Measurements from ENCODE around the gene PRPF6.
"Not testable (repeated sequence)": the region's sequence is repeated elsewhere in the genome, so short reads cannot be mapped to it uniquely, and the experiment has no call there.

The PRPF6 gene

DNA sequence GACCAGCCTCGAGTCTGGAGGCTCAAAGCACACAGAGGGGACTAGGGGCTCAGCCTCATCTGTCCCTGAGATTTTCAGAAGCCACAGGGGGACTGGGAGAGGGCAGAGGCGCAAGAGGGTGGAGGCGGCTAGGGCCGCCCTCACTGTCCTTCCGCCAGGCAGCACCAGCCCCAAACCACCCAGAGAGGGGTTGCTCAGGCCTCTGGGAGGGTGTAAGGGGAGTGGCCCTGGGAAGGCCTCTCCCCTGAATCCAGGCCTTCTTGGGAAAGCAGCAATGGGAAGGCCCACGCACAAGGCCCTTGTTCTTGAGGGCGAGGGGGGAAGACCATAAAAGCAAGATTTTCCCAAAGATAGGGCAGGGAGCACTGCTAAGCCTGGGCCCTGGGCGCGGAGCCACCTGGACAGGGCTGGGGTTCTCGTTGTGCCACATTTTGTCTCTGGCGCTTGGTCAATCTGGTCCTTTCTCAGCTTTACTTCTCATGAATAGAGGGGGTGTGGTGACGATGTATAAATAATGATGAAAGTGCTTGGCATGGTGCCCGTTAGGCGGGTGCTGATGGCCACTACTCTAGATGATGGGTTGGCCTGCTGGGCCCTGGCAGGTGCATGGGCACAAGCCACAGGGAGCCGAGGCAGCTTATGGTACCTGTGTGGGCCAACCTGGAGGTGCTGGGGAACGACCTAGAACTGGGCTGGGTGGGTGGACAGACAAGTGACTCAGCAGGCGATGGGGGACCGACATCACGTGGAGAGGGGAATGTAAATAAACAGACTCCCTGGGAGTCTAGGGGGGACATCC, 6.3 kb upstream of the PRPF6 start:
- DNase-seq: no peak

DNA sequence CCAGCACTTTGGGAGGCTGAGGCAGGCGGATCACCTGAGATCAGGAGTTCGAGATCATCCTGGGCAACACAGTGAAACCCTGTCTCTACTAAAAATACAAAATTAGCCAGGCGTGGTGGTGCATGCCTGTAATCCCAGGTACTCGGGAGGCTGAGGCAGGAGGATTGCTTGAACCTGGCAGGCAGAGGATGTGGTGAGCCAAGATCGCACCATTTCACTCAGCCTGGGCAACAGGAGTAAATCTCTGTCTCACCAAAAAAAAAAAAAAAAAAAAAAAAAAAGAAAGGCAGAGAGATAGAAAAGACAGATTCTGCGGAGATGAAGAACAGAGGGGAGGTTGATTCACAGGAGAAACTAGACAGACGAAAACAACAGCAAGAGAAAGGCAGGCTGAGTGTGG, 4.4 kb upstream of the PRPF6 start:
- DNase-seq: not testable (repeated sequence)

DNA sequence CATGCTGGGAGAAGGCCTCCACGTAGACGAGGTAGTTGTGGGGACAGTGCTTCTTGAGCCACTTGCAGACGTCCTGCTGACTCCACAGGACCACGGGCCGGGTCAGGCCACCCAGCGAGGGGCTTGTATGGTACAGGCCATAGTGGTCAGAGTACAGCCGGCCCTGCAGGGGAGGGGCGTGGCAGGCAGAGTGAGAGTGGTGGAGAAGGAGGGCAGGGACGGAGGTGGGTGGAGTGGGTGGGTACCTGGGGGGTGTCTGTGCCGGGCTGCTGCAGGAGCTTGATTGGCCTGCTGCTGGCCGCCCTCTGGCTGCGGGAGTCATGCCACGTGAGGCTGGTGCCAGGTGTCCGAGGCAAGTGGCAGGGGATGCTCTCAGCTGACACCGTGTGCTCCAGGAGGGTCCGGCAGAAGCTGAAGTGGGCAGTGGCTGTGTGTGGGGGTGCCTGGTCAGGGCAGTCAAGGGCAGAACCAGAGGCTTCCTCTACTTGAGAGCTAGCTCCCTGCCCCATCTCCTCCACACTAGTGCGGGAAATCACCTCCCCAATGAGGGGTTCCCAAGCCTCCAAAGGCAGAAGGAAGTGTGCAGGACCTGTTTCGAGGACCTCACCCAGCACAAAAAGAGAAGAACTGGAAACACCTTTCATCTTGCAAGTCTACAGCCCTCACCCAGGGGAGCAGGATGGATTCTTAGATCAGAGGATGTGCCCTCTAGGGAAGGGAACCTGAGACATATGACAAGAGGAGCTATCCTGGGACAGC, 3.8 kb upstream of the PRPF6 start:
- no peak for DNase-seq

GRCh38 chr20:63977739-63978276, 3.1 kb upstream of the PRPF6 start:
- no peak for DNase-seq

- no peak for DNase-seq
Measured at GRCh38 chr20:63978319-63979228, 2.4 kb upstream of the PRPF6 start.

DNA sequence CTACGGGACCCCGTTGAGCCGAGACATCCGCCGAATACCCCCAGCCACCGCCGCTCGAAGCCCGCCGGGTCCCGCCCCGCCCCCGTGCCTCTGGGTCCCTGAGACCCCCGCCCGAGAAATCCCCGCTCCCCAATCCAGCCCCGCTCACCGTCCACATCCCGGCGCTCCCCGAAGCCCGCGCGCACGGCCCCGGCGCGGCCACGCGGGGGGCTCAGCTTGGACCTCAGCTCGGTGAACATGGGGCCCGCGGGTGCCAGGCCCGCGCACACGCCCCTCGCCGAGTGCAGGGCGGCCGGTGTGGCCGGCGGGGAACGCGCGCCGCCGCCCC, 1.7 kb upstream of the PRPF6 start:
- no peak for DNase-seq

DNA sequence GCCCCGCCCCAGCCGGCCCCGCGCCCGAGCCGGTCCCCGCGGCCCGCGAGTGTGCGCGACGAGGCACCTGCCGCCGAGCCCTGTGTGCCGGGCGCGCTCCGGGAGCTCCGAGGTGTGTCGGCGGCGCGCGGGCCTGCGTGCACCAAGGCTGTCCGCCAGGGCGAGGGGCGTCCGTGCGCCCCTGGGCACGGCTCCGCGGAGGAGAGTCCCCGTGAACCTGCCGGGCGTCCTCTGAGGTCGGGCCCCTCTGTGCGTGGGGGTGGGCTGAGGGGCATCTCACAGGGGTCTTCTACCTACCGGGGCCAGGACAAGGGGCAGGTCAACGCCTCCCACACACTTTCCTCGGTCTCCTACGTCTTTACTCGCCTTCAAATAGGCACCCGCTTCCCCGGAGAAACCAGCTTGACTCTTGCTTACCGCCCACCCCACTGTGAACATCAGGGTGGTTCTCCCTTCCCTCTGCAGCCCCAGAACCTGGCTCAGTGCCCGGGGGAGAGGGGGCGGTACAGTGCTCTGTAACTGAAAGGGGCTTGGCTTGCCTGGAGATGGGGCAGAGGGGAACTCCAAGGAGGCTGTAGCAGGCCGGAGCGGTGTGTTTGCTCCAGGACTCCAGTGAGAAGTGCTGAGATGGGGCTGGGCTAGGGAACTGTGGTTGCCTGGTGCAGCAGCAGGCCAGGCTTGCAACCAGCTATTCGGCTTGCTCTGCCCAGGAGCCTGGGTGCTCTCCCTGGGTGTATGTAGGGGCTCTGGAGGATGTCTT, 1.2 kb upstream of the PRPF6 start, which contains the start of gene SAMD10:
TSS of gene SAMD10 (minus strand) at position 86 of the 760 bp plus-strand sequence. CDS start 175 bp downstream, outside the sequence.
- no peak for DNase-seq

DNA sequence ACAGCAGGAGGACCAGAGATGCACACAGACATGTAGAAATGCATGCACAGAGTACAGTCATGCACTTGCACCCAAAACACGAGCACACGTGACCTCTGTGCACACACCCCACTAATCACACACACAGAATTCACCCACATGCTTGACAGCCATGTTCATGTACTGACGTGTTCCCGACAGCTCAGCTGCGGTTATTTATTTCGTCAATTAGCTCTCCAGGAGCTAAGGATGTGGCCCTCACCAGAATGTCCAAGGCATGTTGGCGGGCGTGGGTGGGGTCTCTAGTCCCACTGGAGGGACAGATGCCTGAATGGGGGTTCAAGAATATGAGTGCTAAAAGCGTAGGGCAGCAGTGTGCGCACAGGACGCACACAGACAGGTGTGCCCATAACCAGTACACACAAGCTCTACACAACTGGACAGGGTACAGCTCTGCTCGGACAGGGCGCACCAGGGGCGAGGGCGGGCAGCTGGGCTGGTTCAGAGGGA, 571 bp upstream of the PRPF6 start:
- DNase-seq: no peak

DNA sequence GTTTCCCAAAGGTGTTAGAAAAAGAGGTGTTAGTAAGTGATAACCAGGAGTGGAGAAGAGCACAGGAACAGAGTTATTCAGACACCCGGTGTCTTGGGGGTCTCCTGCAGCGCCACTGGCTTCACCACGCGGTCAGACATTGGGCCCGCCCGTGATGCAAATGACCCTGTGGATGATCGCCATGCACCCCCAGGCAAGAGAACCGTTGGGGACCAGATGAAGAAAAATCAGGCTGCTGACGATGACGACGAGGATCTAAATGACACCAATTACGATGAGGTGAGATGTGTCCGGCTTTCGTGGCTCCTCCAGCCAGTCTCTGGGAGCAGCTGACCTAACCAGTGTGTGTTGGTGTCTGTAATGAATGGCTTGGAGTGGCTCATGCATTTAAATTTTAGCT, 2.0 kb downstream of the PRPF6 start:
- DNase-seq: no peak

- DNase-seq: no peak
Measured at GRCh38 chr20:64000906-64001305, 20.0 kb downstream of the PRPF6 start.

DNA sequence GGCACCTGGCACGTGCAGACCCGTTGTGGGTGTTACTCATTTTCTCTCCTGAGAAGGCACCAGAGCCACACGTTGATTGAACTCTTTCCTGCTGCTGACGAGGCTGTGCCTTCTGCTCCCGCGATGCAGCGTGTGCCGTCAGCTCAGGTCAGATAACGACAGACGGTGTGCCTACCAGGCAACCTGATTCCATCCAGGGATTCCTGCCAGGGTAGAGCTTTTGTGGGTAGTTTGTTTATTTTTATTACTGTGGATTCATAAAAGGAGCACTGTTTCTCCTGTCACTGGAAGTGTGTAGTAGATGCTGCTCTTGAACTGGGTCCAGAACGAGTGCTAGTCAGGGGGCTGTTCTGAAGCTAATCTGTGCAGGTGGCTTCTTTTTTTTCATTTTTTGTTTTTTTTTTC, 20.7 kb downstream of the PRPF6 start:
- DNase-seq: no peak

GRCh38 chr20:64003960-64004725, 23.2 kb downstream of the PRPF6 start:
- DNase-seq: no peak

DNA sequence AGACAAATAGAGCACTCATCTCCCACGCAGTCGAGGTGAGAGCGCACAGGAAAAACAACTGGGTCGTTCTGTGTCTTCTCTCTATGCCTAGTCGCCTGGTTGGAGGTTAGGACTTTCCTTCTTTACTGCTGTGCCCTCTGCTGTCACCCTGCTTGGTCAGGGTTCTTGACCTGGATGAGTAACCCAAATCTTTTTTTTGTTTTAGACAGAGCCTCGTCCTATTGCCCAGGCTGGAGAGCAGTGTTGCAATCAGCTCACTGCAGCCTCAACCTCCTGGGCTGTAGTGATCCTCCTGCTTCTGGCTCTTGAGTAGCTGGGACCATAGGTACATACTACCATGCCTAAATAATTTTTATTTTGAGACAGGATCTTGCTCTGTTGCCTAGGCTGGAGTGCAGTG, 24.5 kb downstream of the PRPF6 start:
- no peak for DNase-seq

DNA sequence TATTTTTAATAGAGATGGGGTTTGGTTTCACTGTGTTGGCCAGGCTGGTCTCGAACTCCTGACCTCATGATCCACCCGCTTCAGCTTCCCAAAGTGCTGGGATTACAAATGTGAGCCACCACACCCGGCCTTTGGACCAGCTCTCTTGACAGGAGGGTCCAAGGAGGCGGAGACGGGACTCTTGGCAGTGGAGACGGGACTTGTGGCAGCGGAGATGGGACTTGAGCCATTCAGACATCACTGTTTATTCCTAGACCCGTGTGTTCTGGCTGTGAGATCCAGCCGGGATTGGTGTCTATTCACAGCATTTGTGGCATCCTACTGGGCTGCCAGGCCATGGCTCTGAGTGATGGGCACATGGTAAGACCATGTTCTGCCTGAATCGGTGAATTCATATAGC, 25.6 kb downstream of the PRPF6 start:
- no peak for DNase-seq

DNA sequence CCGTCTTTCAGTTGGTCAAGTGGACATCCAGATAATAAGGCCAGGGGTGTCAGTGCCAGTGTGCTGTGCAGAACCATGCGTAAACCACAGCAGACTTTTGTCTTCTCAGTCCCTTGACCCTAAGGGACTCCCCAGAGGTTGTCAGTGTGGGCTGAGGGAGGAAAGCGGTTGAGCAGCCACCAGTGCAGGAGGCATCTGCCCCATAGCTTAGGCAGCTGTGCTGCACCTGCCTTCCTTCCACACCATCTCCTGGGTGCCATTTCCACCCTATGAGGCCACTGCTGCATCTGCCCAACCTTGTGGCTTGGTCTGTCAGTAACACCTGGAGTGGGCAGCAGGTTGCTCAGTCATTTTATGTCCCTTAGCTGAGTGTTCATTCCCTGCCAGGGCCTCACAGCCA, 26.0 kb downstream of the PRPF6 start:
- DNase-seq: no peak

- no peak for DNase-seq
Measured at GRCh38 chr20:64009811-64010387, 29.0 kb downstream of the PRPF6 start.

DNA sequence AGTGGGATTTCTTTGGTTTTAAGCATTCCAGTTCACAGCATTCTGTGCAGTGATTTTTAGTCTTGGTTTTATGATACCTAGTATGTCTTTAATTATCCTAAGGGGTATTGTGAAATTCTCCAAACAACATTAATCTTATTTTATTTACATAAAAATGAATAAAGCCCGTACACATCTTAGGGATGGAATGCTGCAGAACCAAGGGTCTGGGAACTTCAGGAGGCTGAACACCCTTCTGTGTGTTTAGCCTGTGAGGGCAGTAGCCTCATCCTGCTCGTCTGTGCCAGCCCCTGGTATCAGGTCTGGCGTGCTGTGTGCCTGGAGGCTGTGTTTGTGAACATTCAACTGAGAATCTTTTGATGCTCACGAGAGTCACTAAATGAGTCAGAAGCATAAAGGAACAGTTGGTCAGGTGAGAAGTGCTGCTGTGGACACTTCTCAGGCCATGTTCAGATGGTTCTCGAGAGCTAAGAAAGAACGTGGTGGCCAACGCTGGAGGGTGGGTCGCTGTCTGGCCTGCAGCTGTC, 29.8 kb downstream of the PRPF6 start:
- DNase-seq: no peak

DNA sequence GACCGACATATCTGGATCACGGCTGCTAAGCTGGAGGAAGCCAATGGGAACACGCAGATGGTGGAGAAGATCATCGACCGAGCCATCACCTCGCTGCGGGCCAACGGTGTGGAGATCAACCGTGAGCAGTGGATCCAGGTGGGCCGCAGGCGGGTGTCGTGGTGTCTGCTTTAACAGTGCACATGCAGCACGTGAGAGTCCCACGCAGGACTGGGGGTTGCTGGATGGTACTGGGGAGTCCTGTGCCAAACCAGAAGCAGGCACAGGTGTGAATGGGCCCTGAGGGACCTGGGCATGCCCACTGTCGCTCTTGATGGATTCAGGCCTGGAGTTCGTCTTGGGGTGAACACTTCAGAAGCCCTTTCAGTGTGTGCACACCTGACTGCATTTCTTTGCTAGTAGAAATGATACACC, 30.4 kb downstream of the PRPF6 start:
- DNase-seq: no peak

DNA sequence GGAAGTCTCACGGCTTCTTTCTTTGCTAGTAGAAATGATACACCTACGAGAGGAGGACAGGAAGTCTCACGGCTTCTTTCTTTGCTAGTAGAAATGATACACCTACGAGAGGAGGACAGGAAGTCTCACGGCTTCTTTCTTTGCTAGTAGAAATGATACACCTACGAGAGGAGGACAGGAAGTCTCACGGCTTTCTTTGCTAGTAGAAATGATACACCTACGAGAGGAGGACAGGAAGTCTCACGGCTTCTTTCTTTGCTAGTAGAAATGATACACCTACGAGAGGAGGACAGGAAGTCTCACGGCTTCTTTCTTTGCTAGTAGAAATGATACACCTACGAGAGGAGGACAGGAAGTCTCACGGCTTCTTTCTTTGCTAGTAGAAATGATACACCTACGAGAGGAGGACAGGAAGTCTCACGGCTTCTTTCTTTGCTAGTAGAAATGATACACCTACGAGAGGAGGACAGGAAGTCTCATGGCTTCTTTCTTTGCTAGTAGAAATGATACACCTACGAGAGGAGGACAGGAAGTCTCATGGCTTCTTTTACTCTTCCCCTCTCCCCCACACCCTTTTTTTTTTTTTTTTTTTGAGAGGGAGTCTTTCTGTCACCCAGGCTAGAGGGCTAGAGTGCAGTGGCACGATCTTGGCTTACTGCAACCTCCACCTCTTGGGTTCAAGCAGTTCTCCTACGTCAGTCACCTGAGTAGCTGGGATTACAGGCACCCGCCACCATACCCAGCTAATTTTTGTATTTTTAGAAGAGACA, 31.6 kb downstream of the PRPF6 start:
- not testable (repeated sequence) for DNase-seq

DNA sequence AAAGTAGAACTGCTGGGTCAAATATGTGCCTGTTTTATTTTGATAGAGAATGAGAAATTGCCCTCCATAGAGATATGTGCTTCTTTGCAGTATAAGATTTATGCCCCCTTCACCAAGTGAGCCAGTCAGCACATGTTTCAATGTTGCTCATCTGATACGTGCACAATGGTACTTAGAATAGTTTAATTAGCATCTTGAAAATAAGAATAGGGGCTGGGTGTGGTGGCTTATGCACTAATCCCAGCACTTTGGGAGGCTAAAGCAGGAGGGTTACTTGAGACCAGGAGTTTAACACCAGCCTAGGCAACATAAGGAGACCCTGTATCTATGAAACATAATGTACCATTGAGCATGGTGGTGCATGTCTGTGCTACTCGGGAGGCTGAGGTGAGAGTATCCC, 34.7 kb downstream of the PRPF6 start:
- no peak for DNase-seq
